Peyer's patch (tissue), 4 donors: Measurements from ENCODE around the gene LAMC1. TPM values are rescaled to one million over a fixed set of nuclear protein-coding genes. Genes with fewer than 3 reads are reported as not detected.

Experiments
- DNase-seq, 3 donors: peaks; one replicate each; pipeline ENCODE4 v3.0.0-alpha.2; 2017 to 2019
- H3K27ac ChIP-seq, 4 donors: fragments of 200-600 bp; sonication (generic); one replicate each; pipeline ENCODE4 v1.5.1; 2016 to 2019
- H3K27me3 ChIP-seq, 2 donors: fragments of 200-600 bp; sonication (generic); one replicate each; pipeline ENCODE4 v1.5.1; 2019
- H3K36me3 ChIP-seq, 3 donors: fragments of 200-600 bp; sonication (generic); one replicate each; pipeline ENCODE4 v1.5.1; 2016 to 2019
- H3K4me1 ChIP-seq, 4 donors: fragments of 200-600 bp; sonication (generic); one replicate each; pipeline ENCODE4 v1.5.1; 2016 to 2019
- H3K4me3 ChIP-seq, 4 donors: fragments of 200-600 bp; sonication (generic); 1 replicate in 3 of 4; 2 replicates in 1 of 4; pipeline ENCODE4 v1.5.1; 2016 to 2019; ENCODE audit warnings: mild to moderate bottlenecking in 1 of 4
- H3K9me3 ChIP-seq, 4 donors: fragments of 200-600 bp; sonication (generic); one replicate each; pipeline ENCODE4 v1.5.1; 2016 to 2019; ENCODE audit warnings: mild to moderate bottlenecking in 1 of 4
- CTCF ChIP-seq, 6 experiments: fragments of 450-650 bp in 4 of 6; fragments of 200-600 bp in 2 of 6; sonication (generic) in 1 of 6; IDR thresholded peaks; one replicate each; pipeline ENCODE4 v1.5.1; 2017 to 2019; ENCODE audit warnings: antibody characterized with exemption in 6 of 6, mild to moderate bottlenecking in 3 of 6, moderate library complexity in 1 of 6
- POLR2A ChIP-seq, 2 donors: fragments of 450-650 bp; IDR thresholded peaks; one replicate each; pipeline ENCODE4 v1.5.1; 2017; ENCODE audit warnings: antibody characterized with exemption in 2 of 2, mild to moderate bottlenecking in 2 of 2, moderate library complexity in 2 of 2
- total RNA-seq, 4 donors: library from RNA; depleted of rRNA; stranded (reverse); fragments of >200 nt; gene quantifications; one replicate each; pipeline ENCODE4 v1.1.0, GENCODE V29; 2016

The LAMC1 gene
- total RNA-seq, 4 donors from 2014 or later: 46.4 to 291 (median 121) TPM

GRCh38 chr1:182998482-182998881, 24.7 kb upstream of the LAMC1 start:
- DNase-seq: no peak
- no peak overlapping the region for H3K27ac ChIP-seq
- H3K9me3 ChIP-seq: no peaks in the 10 kb centered on the region
- H3K4me3 ChIP-seq: no peak overlapping the region
- TF ChIP-seq CTCF (IDR thresholded peaks at IDR 0.05) (no peak), POLR2A (IDR thresholded peaks at IDR 0.05) (no peak)
- no peaks in the 10 kb centered on the region for H3K27me3 ChIP-seq
- H3K36me3 ChIP-seq: no peaks in the 10 kb centered on the region
- no peaks in the 10 kb centered on the region for H3K4me1 ChIP-seq

DNA sequence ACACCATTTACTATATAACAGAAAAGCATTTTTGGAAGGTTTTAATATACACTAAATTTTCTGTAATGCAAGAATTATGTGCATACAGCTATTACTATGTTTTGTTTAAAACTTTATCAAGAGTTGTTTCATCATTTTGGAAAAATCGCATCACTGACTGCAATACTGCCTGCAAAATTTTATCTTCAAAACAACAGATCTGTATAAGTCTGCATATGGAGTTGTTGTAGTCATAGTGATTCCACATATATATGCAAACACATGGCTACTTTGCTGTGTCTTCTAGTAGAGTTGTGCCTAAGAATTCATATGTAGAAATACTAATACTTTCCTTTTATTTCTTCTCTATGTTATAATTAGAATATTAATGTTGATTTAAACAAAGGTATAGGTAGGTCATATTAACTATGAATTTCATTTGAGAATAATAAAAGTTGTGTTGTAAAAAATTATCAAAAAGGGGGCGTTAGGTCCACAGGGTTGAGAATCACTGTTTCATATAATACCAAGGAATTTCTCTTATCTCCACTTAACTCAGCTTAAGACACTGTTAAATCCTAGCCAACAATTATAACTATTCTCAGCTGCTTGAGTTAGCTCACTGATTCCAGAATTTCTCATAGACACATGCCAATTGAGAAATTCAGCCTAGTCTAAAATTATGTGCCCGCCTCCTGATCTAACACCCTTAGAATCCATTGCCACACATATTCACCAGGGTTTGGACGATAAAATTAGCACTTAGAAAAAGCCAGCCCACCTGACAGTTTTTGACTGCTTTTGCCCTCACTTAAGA, 22.9 kb upstream of the LAMC1 start:
- no peaks in the 10 kb centered on the region for H3K4me1 ChIP-seq
- no peak for DNase-seq
- H3K36me3 ChIP-seq: no peaks in the 10 kb centered on the region
- no peaks in the 10 kb centered on the region for H3K9me3 ChIP-seq
- no peak overlapping the region for H3K27ac ChIP-seq
- TF ChIP-seq CTCF (IDR thresholded peaks at IDR 0.05): no peak
- TF ChIP-seq POLR2A (IDR thresholded peaks at IDR 0.05): no peak
- H3K27me3 ChIP-seq: no peaks in the 10 kb centered on the region
- no peak overlapping the region for H3K4me3 ChIP-seq

- no peaks in the 10 kb centered on the region for H3K4me1 ChIP-seq
- H3K27ac ChIP-seq: no peak overlapping the region
- no peaks in the 10 kb centered on the region for H3K27me3 ChIP-seq
- no peaks in the 10 kb centered on the region for H3K9me3 ChIP-seq
- TF ChIP-seq POLR2A (IDR thresholded peaks at IDR 0.05) (no peak), CTCF (IDR thresholded peaks at IDR 0.05) (no peak)
- DNase-seq: no peak
- no peaks in the 10 kb centered on the region for H3K36me3 ChIP-seq
- no peak overlapping the region for H3K4me3 ChIP-seq
Observed at GRCh38 chr1:183002267-183002666, 21.0 kb upstream of the LAMC1 start.

GRCh38 chr1:183002797-183003196, 20.4 kb upstream of the LAMC1 start:
- TF ChIP-seq POLR2A (IDR thresholded peaks at IDR 0.05) (no peak), CTCF (IDR thresholded peaks at IDR 0.05) (no peak)
- Histone ChIP-seq H3K4me3 (no peak overlapping the region), H3K27ac (peak overlapping the region in 1 of 4 donors; percentile 0), H3K9me3 (no peaks in the 10 kb centered on the region), H3K27me3 (no peaks in the 10 kb centered on the region), H3K4me1 (no peaks in the 10 kb centered on the region), H3K36me3 (no peaks in the 10 kb centered on the region)
- DNase-seq: no peak

GRCh38 chr1:183003203-183003602, 20.0 kb upstream of the LAMC1 start:
- no peaks in the 10 kb centered on the region for H3K9me3 ChIP-seq
- TF ChIP-seq POLR2A (IDR thresholded peaks at IDR 0.05) (no peak), CTCF (IDR thresholded peaks at IDR 0.05) (no peak)
- H3K27ac ChIP-seq: peak overlapping the region in 1 of 4 donors; percentile 0
- DNase-seq: no peak
- H3K4me1 ChIP-seq: no peaks in the 10 kb centered on the region
- no peaks in the 10 kb centered on the region for H3K27me3 ChIP-seq
- H3K36me3 ChIP-seq: no peaks in the 10 kb centered on the region
- H3K4me3 ChIP-seq: no peak overlapping the region
